Kidney (tissue), 14 donors: ENCODE results near the gene ERGIC1. TPM values are rescaled to one million over a fixed set of nuclear protein-coding genes. Genes with fewer than 3 reads are reported as not detected.
A peak's percentile ranks its signal among the peaks of the same experiment; 100 is the strongest.

ENCODE experiments used
- DNase-seq, 5 donors: peaks; one replicate each; pipeline ENCODE4 v3.0.0-alpha.2; 2013 to 2020
- FAIRE-seq: peaks from 2 replicates; lab custom pipeline; 2012; peaks lifted over from hg19 to GRCh38; lab: Jason Lieb, UNC
- H3K27ac ChIP-seq, 2 donors: one replicate each; pipeline ENCODE4 v1.7.0; 2013; ENCODE audit warnings: low read depth in 2 of 2, low read length in 2 of 2, inconsistent platforms in 1 of 2
- H3K27me3 ChIP-seq: one replicate; pipeline ENCODE4 v1.7.1; 2013; ENCODE audit warnings: low read length, inconsistent platforms; ENCODE audit not compliant: control insufficient read depth, insufficient read depth
- H3K36me3 ChIP-seq, 3 donors: one replicate each; pipeline versions ENCODE4 v1.7.0 to v1.7.1; 2013; ENCODE audit warnings: low read length in 3 of 3, control low read depth in 1 of 3, inconsistent platforms in 1 of 3; ENCODE audit not compliant: insufficient read depth in 3 of 3, control insufficient read depth in 2 of 3
- H3K4me1 ChIP-seq, 3 donors: one replicate each; pipeline versions ENCODE4 v1.7.0 to v1.7.1; 2013; ENCODE audit warnings: low read length in 3 of 3, inconsistent platforms in 1 of 3, low read depth in 1 of 3; ENCODE audit not compliant: control insufficient read depth in 2 of 3, insufficient read depth in 2 of 3
- H3K4me3 ChIP-seq, 3 donors: one replicate each; pipeline versions ENCODE4 v1.7.0 to v1.8.1; 2013; ENCODE audit warnings: low read length in 3 of 3, control low read depth in 1 of 3, inconsistent platforms in 1 of 3
- H3K9ac ChIP-seq, 3 donors: one replicate each; pipeline versions ENCODE4 v1.7.0 to v1.7.1; 2013; ENCODE audit warnings: low read length in 3 of 3, control low read depth in 1 of 3, inconsistent platforms in 1 of 3
- H3K9me3 ChIP-seq, 3 donors: one replicate each; pipeline versions ENCODE4 v1.7.0 to v1.7.1; 2013; ENCODE audit warnings: low read length in 3 of 3, control low read depth in 1 of 3, inconsistent platforms in 1 of 3; ENCODE audit not compliant: control insufficient read depth in 2 of 3, insufficient read depth in 1 of 3
- intact Hi-C: fragments of 100-400 bp; cut with DNase I; formaldehyde crosslinking; loops from one replicate; pipeline ENCODE4 v1.11.1; 2022
- polyA plus RNA-seq: library from polyadenylated mRNA; stranded (reverse); fragments of 350-450 nt; fragmentation: Illumina TruSeq; extraction: RNeasy Lipid Tissue Mini Kit (QIAGEN cat#74804); gene quantifications from one replicate; pipeline ENCODE4 v1.2.3, GENCODE V29; 2014; ENCODE audit warnings: low read depth, low replicate concordance; ENCODE audit not compliant: insufficient read depth
- total RNA-seq: library from RNA; stranded (reverse); fragmentation: NEBNext Ultra II Directional; extraction: Animal tissue kit (Norgen Biotek cat#: 25700); gene quantifications from one replicate; pipeline ENCODE4 v1.2.1, GENCODE V29; 2021
- TF ChIP-seq, protein P1 (sequence below): IDR thresholded peaks from 3 replicates; pipeline ENCODE4 v1.5.1; 2012; ENCODE audit warnings: mild to moderate bottlenecking, moderate library complexity, borderline replicate concordance; ENCODE audit not compliant: insufficient read depth; ENCODE audit errors: extremely low read depth
- donor health status: control.
- donor health status: control.
- donor health status: control.
- donor health status: control.
- donor health status: control.
- donor health status: DM: yes; HTN: yes; CAD: no.
- donor health status: Normal renal cell carcinoma (clear cell type).

ERGIC1 gene
- total and polyA plus RNA-seq, 2 donors from 2014 or later: 88.0 to 183 TPM

DNA sequence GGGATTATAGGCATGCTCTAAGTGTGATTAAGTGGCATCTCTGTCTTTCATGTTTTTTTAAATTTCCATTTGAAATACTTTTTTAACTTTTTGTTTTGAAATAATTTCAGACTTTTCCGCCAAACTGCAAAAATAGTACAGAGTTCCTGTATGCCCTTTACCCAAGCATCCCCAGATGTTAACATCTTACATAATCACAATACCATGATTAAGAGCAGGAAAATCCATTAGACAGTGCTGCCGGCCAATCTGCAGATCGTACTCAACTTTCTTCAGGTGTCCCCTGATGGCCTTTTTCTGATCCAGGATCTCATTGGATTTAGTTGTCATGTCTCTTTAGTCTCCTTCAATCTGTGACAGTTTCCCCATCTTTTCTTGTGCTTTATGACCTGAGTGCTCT lies 49.0 kb downstream of the ERGIC1 start:
- H3K4me3 ChIP-seq: no peak overlapping the region
- H3K4me1 ChIP-seq: peaks cover 8 to 19% (median 17%) of the 10 kb centered on the region in 3 donors
- no peak overlapping the region for H3K27ac ChIP-seq
- no peak overlapping the region for H3K9ac ChIP-seq
- H3K9me3 ChIP-seq: no peaks in the 10 kb centered on the region
- DNase-seq (no peak), FAIRE-seq (no peak)
- TF ChIP-seq, protein P1, sequence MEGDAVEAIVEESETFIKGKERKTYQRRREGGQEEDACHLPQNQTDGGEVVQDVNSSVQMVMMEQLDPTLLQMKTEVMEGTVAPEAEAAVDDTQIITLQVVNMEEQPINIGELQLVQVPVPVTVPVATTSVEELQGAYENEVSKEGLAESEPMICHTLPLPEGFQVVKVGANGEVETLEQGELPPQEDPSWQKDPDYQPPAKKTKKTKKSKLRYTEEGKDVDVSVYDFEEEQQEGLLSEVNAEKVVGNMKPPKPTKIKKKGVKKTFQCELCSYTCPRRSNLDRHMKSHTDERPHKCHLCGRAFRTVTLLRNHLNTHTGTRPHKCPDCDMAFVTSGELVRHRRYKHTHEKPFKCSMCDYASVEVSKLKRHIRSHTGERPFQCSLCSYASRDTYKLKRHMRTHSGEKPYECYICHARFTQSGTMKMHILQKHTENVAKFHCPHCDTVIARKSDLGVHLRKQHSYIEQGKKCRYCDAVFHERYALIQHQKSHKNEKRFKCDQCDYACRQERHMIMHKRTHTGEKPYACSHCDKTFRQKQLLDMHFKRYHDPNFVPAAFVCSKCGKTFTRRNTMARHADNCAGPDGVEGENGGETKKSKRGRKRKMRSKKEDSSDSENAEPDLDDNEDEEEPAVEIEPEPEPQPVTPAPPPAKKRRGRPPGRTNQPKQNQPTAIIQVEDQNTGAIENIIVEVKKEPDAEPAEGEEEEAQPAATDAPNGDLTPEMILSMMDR: no peak
- intact Hi-C loops: no loop called here
- no peaks in the 10 kb centered on the region for H3K36me3 ChIP-seq
- no peaks in the 10 kb centered on the region for H3K27me3 ChIP-seq

DNA sequence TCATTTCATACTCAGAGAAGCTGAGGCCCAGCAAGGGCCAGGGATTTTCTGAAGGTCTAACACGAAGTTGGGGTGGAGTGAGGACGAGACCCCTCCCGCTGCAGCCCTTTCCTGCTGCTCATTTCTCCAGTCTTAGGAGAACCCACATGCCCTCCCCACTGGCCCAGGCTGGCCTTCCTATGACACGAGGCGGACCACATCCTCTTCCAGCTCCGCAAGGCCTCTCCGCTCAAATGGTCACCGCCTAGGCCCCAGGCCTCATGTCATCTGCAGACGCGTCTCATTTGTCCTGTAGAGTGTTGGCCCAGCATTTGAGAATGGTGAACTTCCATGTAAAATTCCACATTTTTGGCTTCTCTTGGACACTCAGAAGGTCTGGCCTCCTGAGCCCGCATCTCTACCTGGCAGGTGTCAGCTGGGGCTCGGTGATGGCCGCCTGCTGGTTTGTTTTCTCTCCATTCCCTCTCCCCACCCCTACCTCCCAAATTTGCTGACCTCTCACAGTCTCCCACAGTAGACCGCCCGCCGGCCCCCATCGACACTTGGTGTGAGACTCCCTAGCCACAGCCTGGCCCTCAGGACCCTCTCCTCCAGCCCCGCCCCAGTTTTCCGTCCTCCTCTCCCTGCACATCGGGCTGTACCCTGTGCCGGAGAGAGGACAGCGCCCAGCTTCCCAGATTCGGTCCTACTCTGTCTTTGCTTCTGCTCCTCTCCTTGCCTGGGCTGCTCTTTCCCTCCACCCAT lies 51.7 kb downstream of the ERGIC1 start:
- peaks cover 8 to 20% (median 17%) of the 10 kb centered on the region in 3 donors for H3K4me1 ChIP-seq

DNA sequence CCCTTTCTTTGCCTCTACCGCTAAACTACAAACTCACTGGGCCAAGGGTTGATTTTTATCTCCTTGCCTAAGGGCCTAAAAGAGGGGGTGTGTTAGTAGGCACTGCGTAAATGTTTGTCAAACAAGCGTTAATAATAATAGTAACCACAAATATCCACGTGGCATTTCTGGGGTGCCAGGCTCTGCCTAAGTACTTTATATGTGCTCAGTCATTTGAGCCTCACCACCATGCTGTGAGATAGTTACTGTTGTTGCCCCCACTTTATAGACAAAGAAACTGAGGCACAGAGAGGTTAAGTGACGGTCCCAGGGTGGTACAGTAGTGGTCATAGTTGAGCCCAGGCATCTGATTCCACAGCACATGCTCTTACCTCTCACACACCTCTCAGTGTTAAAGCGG lies 52.4 kb downstream of the ERGIC1 start:
- TF ChIP-seq, protein P1: no peak
- peaks cover 8 to 25% (median 22%) of the 10 kb centered on the region in 3 donors for H3K4me1 ChIP-seq
- intact Hi-C loops: no loop called here
- H3K27me3 ChIP-seq: no peaks in the 10 kb centered on the region
- H3K36me3 ChIP-seq: peaks cover 0 to 10% (median 2%) of the 10 kb centered on the region in 3 donors
- no peak overlapping the region for H3K4me3 ChIP-seq
- peak overlapping the region; percentile 66 to 82 for H3K27ac ChIP-seq
- FAIRE-seq (no peak), DNase-seq (no peak)
- peak overlapping the region in 1 of 3 donors; percentile 62 for H3K9ac ChIP-seq
- no peaks in the 10 kb centered on the region for H3K9me3 ChIP-seq

More for the DNA sequence above, 51.7 kb downstream of the ERGIC1 start:
- no peak for FAIRE-seq
- peaks cover 0 to 10% (median 2%) of the 10 kb centered on the region in 3 donors for H3K36me3 ChIP-seq
- H3K27me3 ChIP-seq: no peaks in the 10 kb centered on the region
- intact Hi-C loops: no loop called here
- TF ChIP-seq, protein P1: no peak
- H3K4me3 ChIP-seq: no peak overlapping the region
- peak in 1 of 5 donors; percentile 51 for DNase-seq
- no peaks in the 10 kb centered on the region for H3K9me3 ChIP-seq
- peak overlapping the region in 1 of 2 donors; percentile 66 for H3K27ac ChIP-seq
- peak overlapping the region in 1 of 3 donors; percentile 62 for H3K9ac ChIP-seq
